ENCODE results near the gene ASTL. TPM values are rescaled to one million over a fixed set of nuclear protein-coding genes. Genes with fewer than 3 reads are reported as not detected.

Gene ASTL
- total RNA-seq, 1 experiment from 2014 or later: 0.18 TPM

DNA sequence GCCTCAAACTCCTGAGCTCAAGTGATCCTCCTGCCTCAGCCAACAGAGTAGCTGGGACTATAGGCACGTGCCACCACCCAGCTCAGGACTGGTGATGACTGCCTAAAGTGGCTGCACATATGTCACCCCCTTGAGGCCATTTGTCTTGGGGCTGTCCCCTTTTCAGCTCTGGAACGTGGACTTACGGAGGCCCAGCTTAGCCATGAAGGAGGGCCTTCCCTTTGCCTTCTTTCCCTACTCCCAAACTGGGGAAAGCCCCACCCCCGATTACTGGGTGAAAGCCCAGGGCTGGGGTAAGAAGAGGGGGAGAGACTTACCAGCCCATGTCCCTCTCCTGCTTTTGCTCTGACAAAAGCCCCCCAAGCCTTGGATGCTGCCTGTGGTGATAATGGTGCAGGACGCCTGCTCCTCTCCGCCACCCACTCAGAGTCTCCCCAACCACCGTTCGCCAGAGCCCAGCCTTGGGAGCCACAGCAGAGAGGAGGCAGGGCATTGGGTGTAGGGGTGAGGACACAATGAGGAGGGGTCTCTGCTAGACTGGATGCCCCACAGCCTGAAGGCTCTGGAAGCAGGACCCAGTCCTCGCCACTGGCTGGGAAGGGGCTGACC, 9.4 kb upstream of the ASTL start:
- peaks cover 29% of the 10 kb centered on the region for H3K4me1 ChIP-seq (ENCODE audit: control insufficient read depth, insufficient read depth, low read length)
- TF ChIP-seq, protein P1, sequence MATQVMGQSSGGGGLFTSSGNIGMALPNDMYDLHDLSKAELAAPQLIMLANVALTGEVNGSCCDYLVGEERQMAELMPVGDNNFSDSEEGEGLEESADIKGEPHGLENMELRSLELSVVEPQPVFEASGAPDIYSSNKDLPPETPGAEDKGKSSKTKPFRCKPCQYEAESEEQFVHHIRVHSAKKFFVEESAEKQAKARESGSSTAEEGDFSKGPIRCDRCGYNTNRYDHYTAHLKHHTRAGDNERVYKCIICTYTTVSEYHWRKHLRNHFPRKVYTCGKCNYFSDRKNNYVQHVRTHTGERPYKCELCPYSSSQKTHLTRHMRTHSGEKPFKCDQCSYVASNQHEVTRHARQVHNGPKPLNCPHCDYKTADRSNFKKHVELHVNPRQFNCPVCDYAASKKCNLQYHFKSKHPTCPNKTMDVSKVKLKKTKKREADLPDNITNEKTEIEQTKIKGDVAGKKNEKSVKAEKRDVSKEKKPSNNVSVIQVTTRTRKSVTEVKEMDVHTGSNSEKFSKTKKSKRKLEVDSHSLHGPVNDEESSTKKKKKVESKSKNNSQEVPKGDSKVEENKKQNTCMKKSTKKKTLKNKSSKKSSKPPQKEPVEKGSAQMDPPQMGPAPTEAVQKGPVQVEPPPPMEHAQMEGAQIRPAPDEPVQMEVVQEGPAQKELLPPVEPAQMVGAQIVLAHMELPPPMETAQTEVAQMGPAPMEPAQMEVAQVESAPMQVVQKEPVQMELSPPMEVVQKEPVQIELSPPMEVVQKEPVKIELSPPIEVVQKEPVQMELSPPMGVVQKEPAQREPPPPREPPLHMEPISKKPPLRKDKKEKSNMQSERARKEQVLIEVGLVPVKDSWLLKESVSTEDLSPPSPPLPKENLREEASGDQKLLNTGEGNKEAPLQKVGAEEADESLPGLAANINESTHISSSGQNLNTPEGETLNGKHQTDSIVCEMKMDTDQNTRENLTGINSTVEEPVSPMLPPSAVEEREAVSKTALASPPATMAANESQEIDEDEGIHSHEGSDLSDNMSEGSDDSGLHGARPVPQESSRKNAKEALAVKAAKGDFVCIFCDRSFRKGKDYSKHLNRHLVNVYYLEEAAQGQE (IDR thresholded peaks at IDR 0.05; ENCODE audit: insufficient read depth in 1 of 2, low read depth in 2 of 2, low read length in 1 of 2): no peak
- TF ChIP-seq SIN3A (IDR thresholded peaks at IDR 0.05; ENCODE audit: borderline replicate concordance, insufficient read depth, low read depth, low read length) (no peak), POLR2AphosphoS5 (IDR thresholded peaks at IDR 0.05; ENCODE audit: low read depth, low read length) (no peak), TCF7L2 (IDR thresholded peaks at IDR 0.05; ENCODE audit: low read depth, low read length) (no peak)
- TF ChIP-seq, protein P2, sequence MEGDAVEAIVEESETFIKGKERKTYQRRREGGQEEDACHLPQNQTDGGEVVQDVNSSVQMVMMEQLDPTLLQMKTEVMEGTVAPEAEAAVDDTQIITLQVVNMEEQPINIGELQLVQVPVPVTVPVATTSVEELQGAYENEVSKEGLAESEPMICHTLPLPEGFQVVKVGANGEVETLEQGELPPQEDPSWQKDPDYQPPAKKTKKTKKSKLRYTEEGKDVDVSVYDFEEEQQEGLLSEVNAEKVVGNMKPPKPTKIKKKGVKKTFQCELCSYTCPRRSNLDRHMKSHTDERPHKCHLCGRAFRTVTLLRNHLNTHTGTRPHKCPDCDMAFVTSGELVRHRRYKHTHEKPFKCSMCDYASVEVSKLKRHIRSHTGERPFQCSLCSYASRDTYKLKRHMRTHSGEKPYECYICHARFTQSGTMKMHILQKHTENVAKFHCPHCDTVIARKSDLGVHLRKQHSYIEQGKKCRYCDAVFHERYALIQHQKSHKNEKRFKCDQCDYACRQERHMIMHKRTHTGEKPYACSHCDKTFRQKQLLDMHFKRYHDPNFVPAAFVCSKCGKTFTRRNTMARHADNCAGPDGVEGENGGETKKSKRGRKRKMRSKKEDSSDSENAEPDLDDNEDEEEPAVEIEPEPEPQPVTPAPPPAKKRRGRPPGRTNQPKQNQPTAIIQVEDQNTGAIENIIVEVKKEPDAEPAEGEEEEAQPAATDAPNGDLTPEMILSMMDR (IDR thresholded peaks at IDR 0.05): no peak
- DNase-seq (ENCODE audit: low read depth, low spot score) (no peak), ATAC-seq (no peak)
- no peaks in the 10 kb centered on the region for H3K36me3 ChIP-seq (ENCODE audit: control insufficient read depth, insufficient read depth, low read length)
- BruUV-seq (replicated peaks): no TSS peak
- in situ Hi-C loops (cut with HindIII; ENCODE audit: low pct_unique_long_range_greater_than_20kb, low sequenced_read_pairs): no loop called here
- H3K4me3 ChIP-seq (ENCODE audit: low read depth in 2 of 2, low read length in 2 of 2): no peak overlapping the region
- intact Hi-C loops (cut with micrococcal nuclease; ENCODE audit: unreplicated experiment): no loop called here
- CTCF ChIA-PET: interaction anchor here (0.7 to 2.2 kb wide), 2 partner anchors 16 to 27 kb away, joined by 3 to 7 read pairs; no protein-coding TSS in a partner anchor
- no peaks in the 10 kb centered on the region for H3K9me3 ChIP-seq (ENCODE audit: control insufficient read depth, insufficient read depth, low read depth, low read length)
- H3K27me3 ChIP-seq (ENCODE audit: control insufficient read depth, insufficient read depth, low read length): no peaks in the 10 kb centered on the region
- H3K27ac ChIP-seq (ENCODE audit: low read length): peak overlapping the region; percentile 57; the same call in 1 of the 2 replicates
- POLR2A ChIA-PET: no interaction called here

DNA sequence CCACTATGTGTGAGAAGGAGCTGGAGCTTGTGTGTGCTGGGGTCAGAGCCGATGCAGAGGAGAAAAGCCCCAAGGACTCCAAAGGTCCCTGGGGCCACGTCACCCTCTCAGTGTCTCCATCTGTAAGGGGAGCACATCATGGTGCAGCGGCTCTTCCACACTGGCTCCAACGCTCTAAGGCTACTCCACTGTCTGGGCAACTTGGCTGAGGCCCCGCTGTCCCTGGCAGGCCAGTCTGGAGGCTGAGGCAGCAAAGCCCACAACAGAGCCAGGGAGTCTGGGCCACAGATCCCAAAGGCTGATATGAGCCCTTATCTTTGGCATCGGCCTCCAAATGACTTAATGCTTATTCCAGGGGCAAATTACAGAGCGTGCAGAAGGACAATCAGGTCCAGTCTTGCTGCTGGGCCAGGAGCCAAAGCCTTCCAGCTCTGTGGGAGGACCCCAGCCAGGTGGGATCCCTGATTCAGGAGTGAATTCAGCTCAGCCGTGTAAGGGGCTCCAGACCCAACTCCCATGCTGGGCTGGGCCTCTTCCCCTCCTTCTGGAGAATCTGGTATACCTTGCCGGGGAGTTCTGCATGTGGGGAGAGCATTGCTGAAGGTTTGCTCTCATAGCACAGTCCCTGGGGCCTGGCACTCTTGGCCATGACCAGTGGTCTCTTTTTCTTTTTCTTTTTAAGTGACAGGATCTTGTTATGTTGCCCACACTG, 8.7 kb upstream of the ASTL start:
- POLR2A ChIA-PET: no interaction called here
- BruUV-seq (replicated peaks): no TSS peak
- intact Hi-C loops (cut with micrococcal nuclease; ENCODE audit: unreplicated experiment): no loop called here

More for the DNA sequence above, 8.7 kb upstream of the ASTL start:
- peak overlapping the region; percentile 59; the same call in 1 of the 2 replicates for H3K27ac ChIP-seq (ENCODE audit: low read length)
- no peaks in the 10 kb centered on the region for H3K27me3 ChIP-seq (ENCODE audit: control insufficient read depth, insufficient read depth, low read length)
- no peak overlapping the region for H3K4me3 ChIP-seq (ENCODE audit: low read depth in 2 of 2, low read length in 2 of 2)
- CTCF ChIA-PET: interaction anchor here (0.5 to 2.2 kb wide), 3 partner anchors 8 to 28 kb away, joined by 3 to 7 read pairs (median 5); no protein-coding TSS in a partner anchor
- no peaks in the 10 kb centered on the region for H3K9me3 ChIP-seq (ENCODE audit: control insufficient read depth, insufficient read depth, low read depth, low read length)
- no peaks in the 10 kb centered on the region for H3K36me3 ChIP-seq (ENCODE audit: control insufficient read depth, insufficient read depth, low read length)
- peak; percentile 47 for ATAC-seq
- peaks cover 29% of the 10 kb centered on the region for H3K4me1 ChIP-seq (ENCODE audit: control insufficient read depth, insufficient read depth, low read length)
- TF ChIP-seq POLR2AphosphoS5 (IDR thresholded peaks at IDR 0.05; ENCODE audit: low read depth, low read length): no peak
- TF ChIP-seq, protein P1 (IDR thresholded peaks at IDR 0.05; ENCODE audit: insufficient read depth in 1 of 2, low read depth in 2 of 2, low read length in 1 of 2): no peak
- no peak; the same call in 1 of the 2 replicates for TF ChIP-seq TCF7L2 (IDR thresholded peaks at IDR 0.05; ENCODE audit: low read depth, low read length)
- TF ChIP-seq SIN3A (IDR thresholded peaks at IDR 0.05; ENCODE audit: borderline replicate concordance, insufficient read depth, low read depth, low read length): no peak
- TF ChIP-seq, protein P2 (IDR thresholded peaks at IDR 0.05): no peak
- in situ Hi-C loops (cut with HindIII; ENCODE audit: low pct_unique_long_range_greater_than_20kb, low sequenced_read_pairs): no loop called here
- no peak for DNase-seq (ENCODE audit: low read depth, low spot score)

Data from Panc1 (cell line).